Measurements from ENCODE around the gene GPRIN3.

- TF ChIP-seq CTCF (IDR thresholded peaks at IDR 0.05) (no peak), POLR2A (IDR thresholded peaks at IDR 0.05) (no peak), POLR2AphosphoS5 (IDR thresholded peaks at IDR 0.05; ENCODE audit: insufficient read depth in 1 of 2, low read depth in 1 of 2) (no peak)
Observed at GRCh38 chr4:89300499-89300898, 7.1 kb downstream of the GPRIN3 start.

Data from vagina (tissue), 2 donors.